Heart right ventricle (tissue), 16 donors: ENCODE data around the gene KIF14. TPM values are rescaled to one million over a fixed set of nuclear protein-coding genes. Genes with fewer than 3 reads are reported as not detected.
A peak's percentile ranks its signal among the peaks of the same experiment; 100 is the strongest.

ENCODE experiments used
- ATAC-seq, 8 donors: fragments of 200-7000 bp; cut with Tn5 transposase; one replicate each; pipeline ENCODE4 v1.9.1; 2020; ENCODE audit warnings: mild to moderate bottlenecking in 8 of 8, moderate library complexity in 8 of 8, moderate number of reproducible peaks in 1 of 8
- DNase-seq, 2 donors: peaks; one replicate each; pipeline ENCODE4 v3.0.0-alpha.2; 2020
- H3K27ac ChIP-seq, 10 donors: fragments of 200-600 bp; sonication (generic) in 2 of 10; one replicate each; pipeline versions ENCODE4 v1.5.0 to v1.8.0; 2020 to 2022; ENCODE audit warnings: mild to moderate bottlenecking in 3 of 10
- H3K27me3 ChIP-seq, 7 donors: fragments of 200-600 bp; one replicate each; pipeline ENCODE4 v1.8.0; 2021 to 2022; ENCODE audit warnings: mild to moderate bottlenecking in 2 of 7
- H3K36me3 ChIP-seq, 9 donors: fragments of 200-600 bp; sonication (generic) in 1 of 9; one replicate each; pipeline versions ENCODE4 v1.5.0 to v1.8.0; 2020 to 2022; ENCODE audit warnings: mild to moderate bottlenecking in 2 of 9
- H3K4me1 ChIP-seq, 9 donors: fragments of 200-600 bp; sonication (generic) in 1 of 9; one replicate each; pipeline versions ENCODE4 v1.5.0 to v1.8.0; 2020 to 2022; ENCODE audit warnings: mild to moderate bottlenecking in 4 of 9
- H3K4me3 ChIP-seq, 10 donors: fragments of 200-600 bp; sonication (generic) in 2 of 10; one replicate each; pipeline versions ENCODE4 v1.5.0 to v1.8.0; 2020 to 2022; ENCODE audit warnings: mild to moderate bottlenecking in 7 of 10, moderate library complexity in 2 of 10
- H3K9me3 ChIP-seq, 11 donors: fragments of 200-600 bp in 10 of 11; sonication (generic) in 2 of 11; one replicate each; pipeline versions ENCODE4 v1.5.0 to v1.8.0; 2013 to 2022; ENCODE audit warnings: mild to moderate bottlenecking in 2 of 11, control low read depth in 1 of 11, moderate library complexity in 1 of 11
- WGBS, 2 donors: extraction: QIAGEN DNeasy Blood & Tissue Kit; methylation state at CpG; one replicate each; pipeline ENCODE4 v1.1.7; 2013; ENCODE audit warnings: inconsistent platforms in 1 of 2; 5-methylcytosine and 5-hydroxymethylcytosine counted together
- intact Hi-C, 10 donors: fragments of 100-400 bp; cut with DNase I; formaldehyde crosslinking; loops; one replicate each; pipeline versions ENCODE4 v1.11.1 to v1.14.2; 2022
- polyA plus RNA-seq, 2 donors: library from polyadenylated mRNA; stranded (reverse); fragments of 200-250 nt; gene quantifications; one replicate each; pipeline ENCODE4 v1.2.3, GENCODE V29; 2013
- total RNA-seq, 10 donors: library from RNA; stranded (reverse); fragmentation: NEBNext Ultra II Directional in 3 of 10; extraction: Animal tissue kit (Norgen Biotek cat#: 25700) in 3 of 10; gene quantifications; one replicate each; pipeline versions ENCODE4 v1.2.1 to v1.2.4, GENCODE V29; 2021 to 2023
- TF ChIP-seq, protein P1 (sequence below), 9 donors: fragments of 200-600 bp; sonication (generic) in 2 of 9; IDR thresholded peaks; one replicate each; pipeline versions ENCODE4 v1.5.0 to v1.8.0; 2021 to 2022; ENCODE audit warnings: antibody characterized with exemption in 9 of 9, mild to moderate bottlenecking in 5 of 9, moderate library complexity in 1 of 9
- donor health status: Arrhythmogenic right ventricular cardiomyopathy.
- donor health status: ischemic (EF 13 %, LVEDD 7.1; RV severe dilation, severe dysfunction).
- donor health status: healthy with polysubstance abuse.
- donor health status: DM: no; HTN: yes; CAD: no.
- donor health status: DM: no; HTN: no; CAD: no.
- donor health status: ischemic (EF 25% LVEDD 6.9; RV normal size, moderate dysfunction).
- donor health status: ischemic (EF 25% LVEDD 5.7; RV mildly dilated, moderate dysfunction).
- donor health status: healthy.
- donor health status: DM: yes; HTN: yes; CAD: no.
- donor health status: Ischemic cardiomyopathy.
- donor health status: ischemic (EF 35%, LVEDD 5.7; RV mildly dilated, moderate dysfunction).
- donor health status: nonischemic (EF 11% LVEDD 7.7; RV severe dilation, severe dysfunction).
- donor health status: DM: yes; HTN: yes; CAD: no.
- donor health status: PGD.
- donor health status: ischemic (EF 29% LVEDD 5.4; RV normal size, mild dysfunction).
- donor health status: nonischemic (EF 23%, LVEDD 6.1; RV moderate dilation, normal function).

The KIF14 gene
- total and polyA plus RNA-seq, 12 donors = under 0.01 to 1.3 (median 0.05) TPM; not detected in 2

DNA sequence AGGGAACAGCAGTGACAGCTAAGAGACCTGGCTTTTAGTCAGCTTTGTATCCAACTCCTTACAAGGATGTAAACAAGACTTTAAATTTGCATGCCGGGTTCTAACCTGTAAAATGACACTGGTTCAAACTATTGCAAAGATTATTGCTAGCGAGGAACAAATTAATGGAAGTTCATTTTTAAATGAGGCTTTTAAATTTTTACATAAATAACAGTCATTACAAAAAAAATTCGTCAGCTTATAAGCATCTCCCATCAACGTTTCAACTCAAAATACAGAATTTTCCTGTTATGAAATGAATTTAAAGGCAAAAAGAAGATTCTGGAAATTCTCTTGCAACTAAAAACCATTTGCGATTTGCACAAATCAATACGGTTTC, 668 bp downstream of the KIF14 start:
- peak overlapping the region in 1 of 10 donors; percentile 82 for H3K27ac ChIP-seq
- no peaks in the 10 kb centered on the region for H3K36me3 ChIP-seq
- TF ChIP-seq, protein P1, sequence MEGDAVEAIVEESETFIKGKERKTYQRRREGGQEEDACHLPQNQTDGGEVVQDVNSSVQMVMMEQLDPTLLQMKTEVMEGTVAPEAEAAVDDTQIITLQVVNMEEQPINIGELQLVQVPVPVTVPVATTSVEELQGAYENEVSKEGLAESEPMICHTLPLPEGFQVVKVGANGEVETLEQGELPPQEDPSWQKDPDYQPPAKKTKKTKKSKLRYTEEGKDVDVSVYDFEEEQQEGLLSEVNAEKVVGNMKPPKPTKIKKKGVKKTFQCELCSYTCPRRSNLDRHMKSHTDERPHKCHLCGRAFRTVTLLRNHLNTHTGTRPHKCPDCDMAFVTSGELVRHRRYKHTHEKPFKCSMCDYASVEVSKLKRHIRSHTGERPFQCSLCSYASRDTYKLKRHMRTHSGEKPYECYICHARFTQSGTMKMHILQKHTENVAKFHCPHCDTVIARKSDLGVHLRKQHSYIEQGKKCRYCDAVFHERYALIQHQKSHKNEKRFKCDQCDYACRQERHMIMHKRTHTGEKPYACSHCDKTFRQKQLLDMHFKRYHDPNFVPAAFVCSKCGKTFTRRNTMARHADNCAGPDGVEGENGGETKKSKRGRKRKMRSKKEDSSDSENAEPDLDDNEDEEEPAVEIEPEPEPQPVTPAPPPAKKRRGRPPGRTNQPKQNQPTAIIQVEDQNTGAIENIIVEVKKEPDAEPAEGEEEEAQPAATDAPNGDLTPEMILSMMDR (IDR thresholded peaks at IDR 0.05) = no peak
- H3K4me3 ChIP-seq = peak overlapping the region in 9 of 10 donors; percentile 50 to 79 (median 66)
- no peak for DNase-seq
- intact Hi-C loops = loop anchor here (1.0 to 10.0 kb wide), 15 partner anchors 47 to 495 kb away; partner anchors contain the start of genes CAMSAP2 (in 3 of the 10), DDX59 (in 2 of the 10) and CACNA1S (in 1 of the 10)
- ATAC-seq = no peak
- WGBS, 2 donors = 8 to 14% methylated on average over 6 of the region's 6 CpGs
- no peaks in the 10 kb centered on the region for H3K27me3 ChIP-seq
- no peaks in the 10 kb centered on the region for H3K9me3 ChIP-seq
- peaks cover 0 to 32% (median 11%) of the 10 kb centered on the region in 9 donors for H3K4me1 ChIP-seq

DNA sequence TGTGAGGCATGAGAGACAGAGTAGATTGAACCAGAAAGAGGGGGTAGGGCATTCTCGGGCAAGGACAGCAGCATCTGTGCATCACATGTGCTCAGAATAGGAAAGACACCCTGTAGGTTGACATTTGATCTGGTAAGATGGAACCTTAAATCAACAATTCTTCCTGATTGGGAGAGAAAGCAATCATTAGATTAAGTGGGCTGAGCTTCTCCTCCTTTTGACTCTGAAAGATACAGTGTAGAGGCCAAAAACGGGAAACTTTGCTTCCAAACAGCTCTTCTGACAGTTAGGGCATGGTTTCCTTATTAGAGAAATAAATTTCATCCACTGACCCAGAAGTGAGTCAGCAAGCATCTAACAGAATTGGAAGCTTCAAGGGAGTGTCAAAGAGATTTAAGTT, 9.7 kb downstream of the KIF14 start:
- H3K27me3 ChIP-seq = no peaks in the 10 kb centered on the region
- DNase-seq = no peak
- peaks cover 0 to 15% (median 0%) of the 10 kb centered on the region in 9 donors for H3K36me3 ChIP-seq
- intact Hi-C loops = no loop called here
- WGBS, 2 donors = 71 to 80% methylated on average over 2 of the region's 2 CpGs
- TF ChIP-seq, protein P1 (IDR thresholded peaks at IDR 0.05) = no peak
- no peaks in the 10 kb centered on the region for H3K9me3 ChIP-seq
- peaks cover 0 to 3% (median 0%) of the 10 kb centered on the region in 9 donors for H3K4me1 ChIP-seq
- no peak overlapping the region for H3K27ac ChIP-seq
- no peak for ATAC-seq
- no peak overlapping the region for H3K4me3 ChIP-seq

- no peak for DNase-seq
- H3K9me3 ChIP-seq = no peaks in the 10 kb centered on the region
- no peaks in the 10 kb centered on the region for H3K27me3 ChIP-seq
- H3K36me3 ChIP-seq = peaks cover 0 to 21% (median 0%) of the 10 kb centered on the region in 9 donors
- TF ChIP-seq, protein P1 (IDR thresholded peaks at IDR 0.05) = no peak
- H3K4me3 ChIP-seq = no peak overlapping the region
- WGBS, 2 donors = 97 to 98% methylated on average over 1 of the region's 1 CpG
- no peaks in the 10 kb centered on the region for H3K4me1 ChIP-seq
- no peak for ATAC-seq
- intact Hi-C loops = no loop called here
- no peak overlapping the region for H3K27ac ChIP-seq
Observed at GRCh38 chr1:200602632-200603031, 17.9 kb downstream of the KIF14 start.

- Histone ChIP-seq H3K9me3 (no peaks in the 10 kb centered on the region), H3K27ac (peak overlapping the region in 1 of 10 donors; percentile 83), H3K36me3 (no peaks in the 10 kb centered on the region), H3K27me3 (no peaks in the 10 kb centered on the region), H3K4me3 (no peak overlapping the region), H3K4me1 (peaks cover 0 to 3% (median 0%) of the 10 kb centered on the region in 9 donors)
- TF ChIP-seq, protein P1 (IDR thresholded peaks at IDR 0.05) = no peak
- DNase-seq (no peak), ATAC-seq (no peak)
- 64 to 90% methylated on average over 1 of the region's 1 CpG for WGBS, 2 donors
- intact Hi-C loops = no loop called here
Observed at GRCh38 chr1:200590001-200590400, 30.6 kb downstream of the KIF14 start.
